HepG2 (cell line): ENCODE data around the gene AK8. TPM values are rescaled to one million over a fixed set of nuclear protein-coding genes. Genes with fewer than 3 reads are reported as not detected.

ENCODE experiments used
- ATAC-seq: fragments of 200-7000 bp; cut with Tn5 transposase; 3 replicates; pipeline ENCODE4 v1.9.1; 2020; ENCODE audit warnings: mild to moderate bottlenecking, moderate library complexity
- BruUV-seq: library from RNA; stranded (reverse); fragments of 400-500 nt; replicated peaks from 2 replicates; lab custom pipeline; 2021; lab: Mats Ljungman, UMichigan
- CTCF ChIA-PET: fragments of 300-600 bp; formaldehyde crosslinking; extraction: SDS; loops from one replicate; lab custom pipeline; 2021; ENCODE audit warnings: low total read pairs, inconsistent platforms, low intra/inter-chr PET ratio; lab: Yijun Ruan, JAX
- POLR2A ChIA-PET: fragments of 350-600 bp; sonication (Branson Sonifier 250); formaldehyde crosslinking; loops from one replicate; lab custom pipeline; 2020; ENCODE audit warnings: antibody characterized with exemption, inconsistent platforms; lab: Yijun Ruan, JAX
- DNase-seq: peaks from one replicate; pipeline ENCODE4 v3.0.0-alpha.2; 2015; ENCODE audit warnings: low spot score
- FAIRE-seq: peaks from 3 replicates; lab custom pipeline; 2011; peaks lifted over from hg19 to GRCh38; lab: Jason Lieb, UNC
- H2AFZ ChIP-seq: one replicate; pipeline ENCODE4 v1.6.1; 2011; ENCODE audit warnings: low read length, inconsistent platforms
- H3K27ac ChIP-seq: fragments of 300-600 bp; 3 replicates; pipeline ENCODE4 v1.8.0; 2011; ENCODE audit warnings: mixed run types, mild to moderate bottlenecking, mixed read lengths, low read length, inconsistent platforms; ENCODE audit not compliant: insufficient read depth; ENCODE audit errors: extremely low read length
- H3K27me3 ChIP-seq, 2 experiments: fragments of 200-600 bp in 1 of 2; 2 replicates in 1 of 2; 3 replicates in 1 of 2; pipeline versions ENCODE4 v1.6.0 to v1.8.0; 2011; ENCODE audit warnings: low read length in 2 of 2, mild to moderate bottlenecking in 2 of 2, moderate library complexity in 2 of 2, inconsistent platforms in 1 of 2; ENCODE audit not compliant: insufficient read depth in 2 of 2, control insufficient read depth in 1 of 2
- H3K36me3 ChIP-seq, 2 experiments: fragments of 200-600 bp in 1 of 2; replicated peaks in 1 of 2; 2 replicates in 1 of 2; 3 replicates in 1 of 2; pipeline versions ENCODE4 v1.5.1 to v1.8.0; 2011; ENCODE audit warnings: low read length in 2 of 2, inconsistent platforms in 1 of 2; ENCODE audit not compliant: insufficient read depth in 2 of 2, control insufficient read depth in 1 of 2
- H3K4me1 ChIP-seq: 2 replicates; pipeline ENCODE4 v1.5.1; 2012; ENCODE audit warnings: low read length, inconsistent platforms; ENCODE audit not compliant: insufficient read depth
- H3K4me2 ChIP-seq: 2 replicates; pipeline ENCODE4 v1.6.0; 2011; ENCODE audit warnings: low read depth, low read length, inconsistent platforms
- H3K4me3 ChIP-seq, 3 experiments: fragments of 200-600 bp in 1 of 3; sonication (generic), shearing (Covaris generic) in 1 of 3; replicated peaks in 1 of 3; 2 replicates each; pipeline ENCODE4 v1.5.1; 2011 to 2016; ENCODE audit warnings: low read length in 3 of 3, inconsistent platforms in 2 of 3, low read depth in 2 of 3, mild to moderate bottlenecking in 2 of 3, control low read depth in 1 of 3, mixed read lengths in 1 of 3; ENCODE audit not compliant: insufficient read depth in 1 of 3
- H3K79me2 ChIP-seq: one replicate; pipeline ENCODE4 v1.6.1; 2011; ENCODE audit warnings: low read length, inconsistent platforms; ENCODE audit not compliant: insufficient read depth
- H3K9ac ChIP-seq: 2 replicates; pipeline ENCODE4 v1.6.0; 2011; ENCODE audit warnings: mild to moderate bottlenecking, low read depth, low read length, inconsistent platforms; ENCODE audit not compliant: insufficient read depth
- H3K9me3 ChIP-seq: 2 replicates; pipeline ENCODE4 v1.5.1; 2012; ENCODE audit warnings: mild to moderate bottlenecking, low read length
- H4K20me1 ChIP-seq: 2 replicates; pipeline ENCODE4 v1.6.0; 2011; ENCODE audit warnings: inconsistent platforms, mild to moderate bottlenecking, low read length, moderate library complexity; ENCODE audit not compliant: insufficient read depth
- BHLHE40 ChIP-seq: IDR thresholded peaks from 2 replicates; pipeline ENCODE4 v1.6.1; 2011; ENCODE audit warnings: low read length, improper control_type of control experiment
- HDAC2 ChIP-seq: sonication (generic); formaldehyde crosslinking; IDR thresholded peaks from 2 replicates; pipeline ENCODE4 v1.4.0; 2020; ENCODE audit warnings: missing genetic modification reagents
- HMGA1 ChIP-seq: sonication (generic); formaldehyde crosslinking; conservative IDR thresholded peaks from 2 replicates; pipeline ENCODE4 v1.4.0; 2020; ENCODE audit warnings: missing genetic modification reagents
- KAT8 ChIP-seq: IDR thresholded peaks from 2 replicates; pipeline ENCODE4 v1.6.1; 2016; ENCODE audit warnings: missing genetic modification reagents, missing compliant biosample characterization
- KDM1A ChIP-seq: IDR thresholded peaks from 2 replicates; pipeline ENCODE4 v1.6.1; 2016; ENCODE audit warnings: missing compliant biosample characterization
- NFKB2 ChIP-seq: sonication (generic); formaldehyde crosslinking; IDR thresholded peaks from 2 replicates; pipeline ENCODE4 v1.4.0; 2020; ENCODE audit warnings: missing genetic modification reagents, borderline replicate concordance
- POLR2A ChIP-seq, 2 experiments: IDR thresholded peaks; 2 replicates each; pipeline ENCODE4 v1.6.1; 2011; ENCODE audit warnings: low read depth in 2 of 2, low read length in 2 of 2, mild to moderate bottlenecking in 1 of 2, moderate library complexity in 1 of 2; ENCODE audit not compliant: insufficient read depth in 1 of 2
- REL ChIP-seq: sonication (generic); formaldehyde crosslinking; conservative IDR thresholded peaks from 2 replicates; pipeline ENCODE4 v1.8.0; 2022; ENCODE audit warnings: mild to moderate bottlenecking, missing genetic modification reagents, moderate library complexity
- SUZ12 ChIP-seq: fragments of 150-350 bp; IDR thresholded peaks from 2 replicates; pipeline ENCODE4 v1.6.1; 2014; ENCODE audit warnings: low read depth, low read length
- ZNF337 ChIP-seq: sonication (generic); formaldehyde crosslinking; IDR thresholded peaks from 2 replicates; pipeline ENCODE4 v1.5.1; 2020; ENCODE audit warnings: missing genetic modification reagents, low read depth, mild to moderate bottlenecking, borderline replicate concordance
- ZNF616 ChIP-seq: sonication (generic); formaldehyde crosslinking; IDR thresholded peaks from 2 replicates; pipeline ENCODE4 v1.5.0; 2020; ENCODE audit warnings: low read depth, mild to moderate bottlenecking, missing genetic modification reagents
- ZNF652 ChIP-seq: IDR thresholded peaks from 2 replicates; pipeline ENCODE4 v1.6.1; 2016; ENCODE audit warnings: low read depth, borderline replicate concordance
- WGBS: methylation state at CpG from one replicate; pipeline ENCODE4 v1.1.6; 2017; ENCODE audit warnings: low lambda C conversion rate; 5-methylcytosine and 5-hydroxymethylcytosine counted together
- in situ Hi-C: cut with HindIII; loops from 2 replicates; pipeline ENCODE4 v1.10.0; 2017; ENCODE audit warnings: low pct_unique_long_range_greater_than_20kb; ENCODE audit not compliant: extremely low pct_ligation_motif_present
- intact Hi-C: fragments of 100-400 bp; cut with micrococcal nuclease; formaldehyde crosslinking; loops from one replicate; pipeline ENCODE4 v1.10.0; 2022; ENCODE audit not compliant: unreplicated experiment
- polyA plus RNA-seq, 8 experiments: library from polyadenylated mRNA; depleted of rRNA in 3 of 8; stranded (reverse) in 7 of 8; unstranded in 1 of 8; fragments of >200 nt; fragmentation: Illumina TruSeq in 4 of 8; extraction: Trizol in 4 of 8; gene quantifications; 2 replicates each; pipeline versions ENCODE4 v1.2.1 to v1.2.3, GENCODE V29; 2011 to 2016; ENCODE audit warnings: low read depth in 4 of 8, missing spikeins in 1 of 8, mixed read lengths in 1 of 8; ENCODE audit not compliant: insufficient read depth in 1 of 8
- total RNA-seq, 5 experiments: library from RNA; depleted of rRNA; stranded (reverse); fragments of >200 nt; fragmentation: Illumina TruSeq; extraction: Trizol; gene quantifications; 2 replicates each; pipeline ENCODE4 v1.2.3, GENCODE V29; 2016; ENCODE audit warnings: low read depth in 1 of 5
- TF ChIP-seq, protein P1 (sequence below): sonication (generic); formaldehyde crosslinking; IDR thresholded peaks from 2 replicates; pipeline ENCODE4 v1.8.0; 2023; ENCODE audit warnings: mild to moderate bottlenecking, missing genetic modification reagents

Gene AK8
- total and polyA plus RNA-seq, 2 of the 13 experiments (the other 11 are each of a cell fraction or from before 2014, with no cell fraction given): 0.11 TPM; not detected in 1

DNA sequence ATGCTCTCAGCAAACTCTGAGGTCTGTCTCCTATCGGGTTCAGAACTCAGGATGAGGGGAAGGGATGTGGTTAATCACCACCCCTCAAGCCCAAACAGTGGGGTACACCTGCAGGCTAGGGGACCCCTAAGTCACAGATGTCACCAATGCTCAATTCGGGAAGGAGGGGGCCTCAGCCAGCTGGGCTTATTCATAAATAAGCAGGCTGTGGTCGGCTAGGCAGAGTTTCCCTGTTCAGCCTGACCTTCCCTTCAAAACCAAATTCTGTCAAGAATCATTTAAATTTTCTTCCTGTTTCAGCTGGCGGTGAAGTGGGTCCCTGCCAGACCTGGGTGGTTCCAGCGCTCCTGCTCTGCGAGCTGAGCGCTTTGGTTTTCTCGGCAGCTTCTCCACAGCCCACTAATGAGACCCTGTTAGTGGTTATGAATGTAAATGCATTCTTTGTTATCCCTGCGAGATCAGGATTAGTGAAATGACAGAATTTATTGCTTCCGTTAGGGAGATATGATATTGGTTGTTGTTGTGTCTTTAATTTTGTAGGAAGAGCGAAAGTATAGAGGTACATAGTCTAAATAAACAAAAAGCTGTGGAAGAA, 68.3 kb downstream of the AK8 start:
- Histone ChIP-seq H3K9me3 (no peaks in the 10 kb centered on the region), H3K27ac (no peak overlapping the region), H3K9ac (no peak overlapping the region), H3K4me2 (no peak overlapping the region), H2AFZ (no peak overlapping the region), H3K4me1 (no peaks in the 10 kb centered on the region), H3K4me3 (no peak overlapping the region), H4K20me1 (no peaks in the 10 kb centered on the region), H3K36me3 (no peaks in the 10 kb centered on the region), H3K27me3 (peaks cover 7 to 53% of the 10 kb centered on the region in 2 experiments; a peak in 4 of 5 replicates), H3K79me2 (no peaks in the 10 kb centered on the region)
- WGBS: 34% methylated on average over 11 of the region's 11 CpGs
- TF ChIP-seq BHLHE40 (no peak), KDM1A (no peak), HMGA1 (CRISPR knock-in tag) (no peak), ZNF616 (CRISPR knock-in tag) (no peak), SUZ12 (no peak), ZNF337 (CRISPR knock-in tag) (no peak), NFKB2 (no peak), KAT8 (CRISPR knock-in tag) (no peak), HDAC2 (CRISPR knock-in tag) (no peak), REL (CRISPR knock-in tag) (no peak), POLR2A (IDR thresholded peaks at IDR 0.05; ENCODE audit: insufficient read depth in 1 of 2, low read depth in 2 of 2, low read length in 2 of 2) (no peak), ZNF652 (CRISPR knock-in tag) (no peak)
- TF ChIP-seq, protein P1, sequence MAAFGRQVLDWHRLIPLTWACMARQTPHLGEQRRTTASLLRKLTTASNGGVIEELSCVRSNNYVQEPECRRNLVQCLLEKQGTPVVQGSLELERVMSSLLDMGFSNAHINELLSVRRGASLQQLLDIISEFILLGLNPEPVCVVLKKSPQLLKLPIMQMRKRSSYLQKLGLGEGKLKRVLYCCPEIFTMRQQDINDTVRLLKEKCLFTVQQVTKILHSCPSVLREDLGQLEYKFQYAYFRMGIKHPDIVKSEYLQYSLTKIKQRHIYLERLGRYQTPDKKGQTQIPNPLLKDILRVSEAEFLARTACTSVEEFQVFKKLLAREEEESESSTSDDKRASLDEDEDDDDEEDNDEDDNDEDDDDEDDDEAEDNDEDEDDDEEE (CRISPR knock-in tag): no peak
- in situ Hi-C loops: no loop called here
- FAIRE-seq: no peak
- POLR2A ChIA-PET: no interaction called here
- ATAC-seq: no peak
- BruUV-seq: no TSS peak
- intact Hi-C loops: loop anchor here (10.0 kb wide), 1 partner anchor 165 kb away; the partner anchor contains the start of gene GFI1B
- CTCF ChIA-PET: no interaction called here
- no peak for DNase-seq
